Urinary bladder (tissue), 2 donors: ENCODE measurements around the gene MET. TPM values are rescaled to one million over a fixed set of nuclear protein-coding genes. Genes with fewer than 3 reads are reported as not detected.

Experiments used
- polyA plus RNA-seq: library from polyadenylated mRNA; stranded (reverse); fragments of 200-250 nt; gene quantifications from one replicate; pipeline ENCODE4 v1.2.3, GENCODE V29; 2013
- total RNA-seq: library from RNA; depleted of rRNA; stranded (reverse); fragments of >200 nt; gene quantifications from one replicate; pipeline ENCODE4 v1.2.3, GENCODE V29; 2014
- donor health status: healthy.

The MET gene
- total and polyA plus RNA-seq, 2 donors, result 8.0 to 24.3 TPM

Other genes starting within 250 kb of the MET start
- gene CAV2, start 172.5 kb upstream of the MET start, total RNA-seq, result 139 TPM
- 86.5 TPM for gene CAV2, start 172.5 kb upstream of the MET start, polyA plus RNA-seq
- 576 TPM for gene CAV1, start 147.2 kb upstream of the MET start, total RNA-seq
- gene CAV1, start 147.2 kb upstream of the MET start, polyA plus RNA-seq, result 380 TPM
- gene CAPZA2, start 190.4 kb downstream of the MET start, total RNA-seq, result 286 TPM
- 156 TPM for gene CAPZA2, start 190.4 kb downstream of the MET start, polyA plus RNA-seq